Spleen (tissue), 7 donors: ENCODE results near the gene STAP2.
A peak's percentile ranks its signal among the peaks of the same experiment; 100 is the strongest.

Experiments
- POLR2A ChIP-seq, 3 donors: fragments of 450-650 bp; IDR thresholded peaks; one replicate each; pipeline ENCODE4 v1.5.1; 2017; ENCODE audit warnings: antibody characterized with exemption in 3 of 3, mild to moderate bottlenecking in 1 of 3
- POLR2AphosphoS5 ChIP-seq, 3 donors: sonication (generic); formaldehyde crosslinking; IDR thresholded peaks; one replicate each; pipeline ENCODE4 v1.5.1; 2017; ENCODE audit warnings: antibody characterized with exemption in 3 of 3
- TF ChIP-seq, protein P1 (sequence below), 11 experiments: fragments of 200-600 bp in 7 of 11; fragments of 450-650 bp in 4 of 11; sonication (generic) in 4 of 11; IDR thresholded peaks in 8 of 11; conservative IDR thresholded peaks in 3 of 11; 1 replicate in 7 of 11; 2 replicates in 4 of 11; pipeline versions ENCODE4 v1.4.0 to v1.8.0; 2016 to 2021; ENCODE audit warnings: antibody characterized with exemption in 11 of 11, inconsistent platforms in 4 of 11, mild to moderate bottlenecking in 1 of 11
- donor health status: DM: no; HTN: no; CAD: no; lungs with moderate emphysema.
- donor health status: DM: no; HTN: no; CAD: no.
- donor health status: DM: no; HTN: no; CAD: no.

DNA sequence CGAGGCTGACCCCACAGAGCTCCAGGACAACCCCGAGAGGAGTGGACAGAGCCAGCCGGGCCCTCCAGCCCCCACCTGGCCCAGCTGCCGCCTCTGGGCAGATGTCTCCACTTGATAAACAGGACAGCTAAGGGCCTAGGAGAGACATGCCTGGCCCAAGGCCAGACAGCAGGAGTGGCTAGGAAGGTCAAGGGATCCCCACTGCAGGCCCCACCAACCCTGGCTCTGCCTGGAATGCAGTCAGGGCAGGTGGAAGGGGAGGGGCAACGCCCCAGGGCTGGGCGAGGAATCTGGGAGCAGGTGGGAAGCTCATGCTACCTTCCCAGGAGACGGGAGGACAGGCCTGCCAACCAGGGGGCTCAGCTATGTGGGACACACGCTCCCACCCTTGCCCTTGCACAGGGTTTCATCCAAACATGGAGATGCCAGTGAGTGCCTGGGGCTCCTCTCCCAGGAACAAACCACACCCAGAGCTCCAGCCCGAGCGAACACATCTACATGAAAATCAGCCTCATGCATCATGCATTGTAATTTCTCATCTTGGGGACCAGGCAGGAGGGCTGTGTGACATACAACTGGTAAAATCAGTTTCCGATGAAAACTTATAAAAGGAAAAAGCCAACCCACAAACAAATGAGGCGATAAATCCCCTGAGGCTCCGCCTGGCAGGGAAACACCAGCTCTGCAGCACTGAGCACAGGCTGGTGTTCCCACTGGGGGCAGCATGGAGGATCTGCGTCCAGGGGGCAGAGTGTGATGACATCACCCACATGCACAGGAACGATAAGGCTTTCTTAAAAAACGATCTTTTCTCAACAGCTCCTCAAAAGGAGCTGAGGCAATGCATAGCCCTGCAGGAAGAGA lies 36.8 kb upstream of the STAP2 start:
- TF ChIP-seq POLR2A (IDR thresholded peaks at IDR 0.05), result no peak
- TF ChIP-seq, protein P1, sequence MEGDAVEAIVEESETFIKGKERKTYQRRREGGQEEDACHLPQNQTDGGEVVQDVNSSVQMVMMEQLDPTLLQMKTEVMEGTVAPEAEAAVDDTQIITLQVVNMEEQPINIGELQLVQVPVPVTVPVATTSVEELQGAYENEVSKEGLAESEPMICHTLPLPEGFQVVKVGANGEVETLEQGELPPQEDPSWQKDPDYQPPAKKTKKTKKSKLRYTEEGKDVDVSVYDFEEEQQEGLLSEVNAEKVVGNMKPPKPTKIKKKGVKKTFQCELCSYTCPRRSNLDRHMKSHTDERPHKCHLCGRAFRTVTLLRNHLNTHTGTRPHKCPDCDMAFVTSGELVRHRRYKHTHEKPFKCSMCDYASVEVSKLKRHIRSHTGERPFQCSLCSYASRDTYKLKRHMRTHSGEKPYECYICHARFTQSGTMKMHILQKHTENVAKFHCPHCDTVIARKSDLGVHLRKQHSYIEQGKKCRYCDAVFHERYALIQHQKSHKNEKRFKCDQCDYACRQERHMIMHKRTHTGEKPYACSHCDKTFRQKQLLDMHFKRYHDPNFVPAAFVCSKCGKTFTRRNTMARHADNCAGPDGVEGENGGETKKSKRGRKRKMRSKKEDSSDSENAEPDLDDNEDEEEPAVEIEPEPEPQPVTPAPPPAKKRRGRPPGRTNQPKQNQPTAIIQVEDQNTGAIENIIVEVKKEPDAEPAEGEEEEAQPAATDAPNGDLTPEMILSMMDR (IDR thresholded peaks at IDR 0.05 in 8 of 11, conservative IDR thresholded peaks at IDR 0.05 in 3 of 11), result peak in 8 of 11 experiments; percentile 21 to 37 (median 32)
- TF ChIP-seq POLR2AphosphoS5 (IDR thresholded peaks at IDR 0.05), result peak in 2 of 3 donors; percentile 48 to 69
